GM12878 (cell line): Measurements from ENCODE around the gene BNC2. TPM values are rescaled to one million over a fixed set of nuclear protein-coding genes. Genes with fewer than 3 reads are reported as not detected.

Experiments used
- ATAC-seq: fragments of 200-7000 bp; cut with Tn5 transposase; 3 replicates; pipeline ENCODE4 v1.9.1; 2020; ENCODE audit warnings: mild to moderate bottlenecking, moderate library complexity
- BruUV-seq: library from RNA; stranded (reverse); fragments of 400-500 nt; replicated peaks from 2 replicates; lab custom pipeline; 2021; lab: Mats Ljungman, UMichigan
- CTCF ChIA-PET: fragments of 300-600 bp; sonication (Branson Sonifier 250); formaldehyde crosslinking; extraction: SDS; loops from one replicate; lab custom pipeline; 2021; ENCODE audit warnings: inconsistent platforms; lab: Yijun Ruan, JAX
- POLR2A ChIA-PET: fragments of 350-600 bp; formaldehyde crosslinking; extraction: SDS; loops from one replicate; lab custom pipeline; 2021; ENCODE audit warnings: inconsistent platforms; lab: Charles Lee
- RAD21 ChIA-PET: fragments of 300-600 bp; sonication (Branson Sonifier 250); formaldehyde crosslinking; loops from one replicate; lab custom pipeline; 2023; ENCODE audit warnings: antibody characterized with exemption; ENCODE audit not compliant: unreplicated experiment; lab: Charles Lee
- SMC1A ChIA-PET: fragments of 300-600 bp; sonication (Branson Sonifier 250); formaldehyde crosslinking; loops from one replicate; lab custom pipeline; 2023; ENCODE audit not compliant: unreplicated experiment, uncharacterized antibody; lab: Charles Lee
- DNase-seq: peaks from one replicate; pipeline ENCODE4 v3.0.0-alpha.2; 2011; ENCODE audit warnings: low read depth, low spot score
- FAIRE-seq: peaks from 3 replicates; lab custom pipeline; 2011; peaks lifted over from hg19 to GRCh38; lab: Jason Lieb, UNC
- H2AFZ ChIP-seq: 2 replicates; pipeline ENCODE4 v1.6.0; 2011; ENCODE audit warnings: low read depth, low read length, control low read depth; ENCODE audit not compliant: control insufficient read depth
- H3K27ac ChIP-seq: 2 replicates; pipeline ENCODE4 v1.5.1; 2011; ENCODE audit warnings: control low read depth; ENCODE audit not compliant: control insufficient read depth, insufficient read depth
- H3K27me3 ChIP-seq, 2 experiments: replicated peaks in 1 of 2; 2 replicates each; pipeline versions ENCODE4 v1.6.0 to v1.6.1; 2011; ENCODE audit warnings: low read length in 1 of 2; ENCODE audit not compliant: control insufficient read depth in 2 of 2, insufficient read depth in 2 of 2
- H3K36me3 ChIP-seq, 2 experiments: 2 replicates each; pipeline ENCODE4 v1.5.1; 2011; ENCODE audit warnings: low read length in 1 of 2; ENCODE audit not compliant: control insufficient read depth in 2 of 2, insufficient read depth in 2 of 2
- H3K4me1 ChIP-seq: 2 replicates; pipeline ENCODE4 v1.6.1; 2011; ENCODE audit warnings: mild to moderate bottlenecking, low read length, moderate library complexity, mixed read lengths; ENCODE audit not compliant: control insufficient read depth, insufficient read depth
- H3K4me2 ChIP-seq: 2 replicates; pipeline ENCODE4 v1.6.0; 2011; ENCODE audit warnings: control low read depth; ENCODE audit not compliant: control insufficient read depth, insufficient read depth
- H3K4me3 ChIP-seq: fragments of 200-600 bp; sonication (generic); 2 replicates; pipeline ENCODE4 v1.5.1; 2016
- H3K79me2 ChIP-seq: 2 replicates; pipeline ENCODE4 v1.6.0; 2011; ENCODE audit warnings: low read length; ENCODE audit not compliant: control insufficient read depth, insufficient read depth
- H3K9ac ChIP-seq: 2 replicates; pipeline ENCODE4 v1.8.0; 2011; ENCODE audit warnings: low read length, control low read depth, mixed read lengths; ENCODE audit not compliant: control insufficient read depth, insufficient read depth
- H3K9me3 ChIP-seq: replicated peaks from 3 replicates; pipeline ENCODE4 v1.5.1; 2011; ENCODE audit warnings: mild to moderate bottlenecking, low read length; ENCODE audit not compliant: control insufficient read depth, insufficient read depth
- H4K20me1 ChIP-seq: 2 replicates; pipeline ENCODE4 v1.6.0; 2011; ENCODE audit not compliant: control insufficient read depth, insufficient read depth
- BMI1 ChIP-seq: fragments of 450-650 bp; IDR thresholded peaks from 2 replicates; pipeline ENCODE4 v1.6.1; 2016; ENCODE audit warnings: mild to moderate bottlenecking, moderate library complexity, borderline replicate concordance
- GABPA ChIP-seq: IDR thresholded peaks from 2 replicates; pipeline ENCODE4 v1.6.1; 2014; ENCODE audit warnings: antibody characterized with exemption, low read depth, mild to moderate bottlenecking, inconsistent platforms
- HCFC1 ChIP-seq: fragments of 150-350 bp; IDR thresholded peaks from 2 replicates; pipeline ENCODE4 v1.6.1; 2014; ENCODE audit warnings: low read length
- IKZF1 ChIP-seq: fragments of 450-650 bp; conservative IDR thresholded peaks from 2 replicates; pipeline ENCODE4 v1.6.1; 2017; ENCODE audit warnings: antibody characterized with exemption, mild to moderate bottlenecking
- JUND ChIP-seq: IDR thresholded peaks from 2 replicates; pipeline ENCODE4 v1.6.1; 2012; ENCODE audit warnings: low read depth, mild to moderate bottlenecking, low read length, improper control_type of control experiment, moderate library complexity
- MTA3 ChIP-seq: IDR thresholded peaks from 2 replicates; pipeline ENCODE4 v1.6.1; 2012; ENCODE audit warnings: low read length, inconsistent platforms, borderline replicate concordance
- MXI1 ChIP-seq: fragments of 150-350 bp; IDR thresholded peaks from 2 replicates; pipeline ENCODE4 v1.6.1; 2011; ENCODE audit warnings: low read depth, mild to moderate bottlenecking, inconsistent platforms, low read length, improper control_type of control experiment
- PML ChIP-seq: IDR thresholded peaks from 2 replicates; pipeline ENCODE4 v1.6.1; 2012; ENCODE audit warnings: low read length, inconsistent platforms
- SP1 ChIP-seq: IDR thresholded peaks from one replicate; pipeline ENCODE4 v1.6.1; 2011; ENCODE audit warnings: low read depth, low read length
- YY1 ChIP-seq: IDR thresholded peaks from 2 replicates; pipeline ENCODE4 v1.6.1; 2011; ENCODE audit warnings: low read depth, mild to moderate bottlenecking, low read length
- ZNF217 ChIP-seq: fragments of 450-650 bp; IDR thresholded peaks from 2 replicates; pipeline ENCODE4 v1.6.1; 2017; ENCODE audit warnings: antibody characterized with exemption, mild to moderate bottlenecking
- WGBS: methylation state at CpG from one replicate; pipeline ENCODE4 v1.1.6; 2016; ENCODE audit warnings: low lambda C conversion rate; ENCODE audit not compliant: insufficient replicate concordance, insufficient coverage; ENCODE audit errors: missing lambda C conversion rate; 5-methylcytosine and 5-hydroxymethylcytosine counted together
- in situ Hi-C: fragments of 300-500 bp; cut with MboI; formaldehyde crosslinking; loops from 9 replicates; pipeline ENCODE4 v1.14.3; 2018; ENCODE audit warnings: mixed read lengths
- intact Hi-C: fragments of 100-400 bp; cut with micrococcal nuclease; formaldehyde crosslinking; loops from one replicate; pipeline ENCODE4 v1.14.2; 2022; ENCODE audit not compliant: unreplicated experiment
- polyA plus RNA-seq, 11 experiments: library from polyadenylated mRNA; depleted of rRNA in 4 of 11; unstranded in 6 of 11; stranded (reverse) in 5 of 11; fragments of >200 nt; fragmentation: Nextera tagmentation in 4 of 11; fragmentation: Illumina TruSeq in 1 of 11; extraction: Ambion mirVana in 4 of 11; extraction: Trizol in 1 of 11; gene quantifications; 1 replicate in 1 of 11; 2 replicates in 10 of 11; pipeline versions ENCODE4 v1.2.1 to v1.2.3, GENCODE V29; 2011 to 2016; ENCODE audit warnings: inconsistent platforms in 2 of 11, missing spikeins in 2 of 11, low read depth in 1 of 11
- total RNA-seq, 4 experiments: library from RNA; depleted of rRNA in 3 of 4; stranded (reverse); fragments of >200 nt in 3 of 4; fragmentation: Illumina TruSeq in 1 of 4; extraction: Trizol in 1 of 4; gene quantifications; 2 replicates each; pipeline versions ENCODE4 v1.2.1 to v1.2.3, GENCODE V29; 2013 to 2021
- TF ChIP-seq, protein P1 (sequence below): fragments of 450-650 bp; IDR thresholded peaks from 2 replicates; pipeline ENCODE4 v1.6.1; 2016; ENCODE audit warnings: mild to moderate bottlenecking
- TF ChIP-seq, protein P2 (sequence below): fragments of 450-650 bp; IDR thresholded peaks from 2 replicates; pipeline ENCODE4 v1.6.1; 2016; ENCODE audit warnings: mild to moderate bottlenecking
- TF ChIP-seq, protein P3 (sequence below): fragments of 450-650 bp; IDR thresholded peaks from 2 replicates; pipeline ENCODE4 v1.6.1; 2018; ENCODE audit warnings: mild to moderate bottlenecking, low read depth, moderate library complexity; ENCODE audit not compliant: partially characterized antibody
- TF ChIP-seq, protein P4 (sequence below): IDR thresholded peaks from 2 replicates; pipeline ENCODE4 v1.6.1; 2012; ENCODE audit warnings: low read depth, low read length, improper control_type of control experiment

The BNC2 gene
- total and polyA plus RNA-seq, 10 of the 15 experiments (the other 5 are each of a cell fraction or from before 2014, with no cell fraction given), result 0.05 to 14.5 (median 0.26) TPM

DNA sequence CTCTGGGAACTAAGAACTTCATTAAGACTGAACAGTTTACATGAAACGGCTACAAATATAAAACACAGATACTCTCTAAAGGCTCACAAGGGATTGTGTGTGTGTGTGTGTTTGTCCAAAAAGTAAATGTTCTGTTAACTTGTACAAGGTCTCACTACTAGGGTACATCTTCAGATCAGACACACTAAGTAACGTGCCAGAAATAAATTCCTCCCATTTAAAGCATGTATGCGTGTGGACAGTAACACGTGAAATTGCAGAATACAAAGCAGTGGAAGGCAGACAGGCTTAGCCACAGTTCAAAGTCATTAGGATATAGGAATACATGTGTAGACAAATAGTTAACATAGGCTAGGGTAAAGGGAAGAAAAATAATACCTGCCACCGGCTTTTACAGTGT is 1.8 kb downstream of the BNC2 start:
- BruUV-seq, result no TSS peak
- WGBS, result 48% methylated on average over 5 of the region's 5 CpGs
- H3K4me3 ChIP-seq, result no peak overlapping the region
- H3K36me3 ChIP-seq, result no peaks in the 10 kb centered on the region
- intact Hi-C loops, result no loop called here
- ChIA-PET POLR2A (no interaction called here), RAD21 (no interaction called here)
- H3K79me2 ChIP-seq, result no peaks in the 10 kb centered on the region
- in situ Hi-C loops, result no loop called here
- no peak overlapping the region for H3K4me2 ChIP-seq
- H2AFZ ChIP-seq, result no peak overlapping the region
- H3K9ac ChIP-seq, result no peak overlapping the region
- TF ChIP-seq, protein P1, sequence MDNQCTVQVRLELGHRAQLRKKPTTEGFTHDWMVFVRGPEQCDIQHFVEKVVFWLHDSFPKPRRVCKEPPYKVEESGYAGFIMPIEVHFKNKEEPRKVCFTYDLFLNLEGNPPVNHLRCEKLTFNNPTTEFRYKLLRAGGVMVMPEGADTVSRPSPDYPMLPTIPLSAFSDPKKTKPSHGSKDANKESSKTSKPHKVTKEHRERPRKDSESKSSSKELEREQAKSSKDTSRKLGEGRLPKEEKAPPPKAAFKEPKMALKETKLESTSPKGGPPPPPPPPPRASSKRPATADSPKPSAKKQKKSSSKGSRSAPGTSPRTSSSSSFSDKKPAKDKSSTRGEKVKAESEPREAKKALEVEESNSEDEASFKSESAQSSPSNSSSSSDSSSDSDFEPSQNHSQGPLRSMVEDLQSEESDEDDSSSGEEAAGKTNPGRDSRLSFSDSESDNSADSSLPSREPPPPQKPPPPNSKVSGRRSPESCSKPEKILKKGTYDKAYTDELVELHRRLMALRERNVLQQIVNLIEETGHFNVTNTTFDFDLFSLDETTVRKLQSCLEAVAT, result no peak
- TF ChIP-seq MTA3 (no peak), YY1 (no peak), BMI1 (no peak), GABPA (no peak), ZNF217 (no peak), JUND (no peak), IKZF1 (no peak), MXI1 (no peak), SP1 (no peak), HCFC1 (no peak), PML (no peak)
- TF ChIP-seq, protein P2, sequence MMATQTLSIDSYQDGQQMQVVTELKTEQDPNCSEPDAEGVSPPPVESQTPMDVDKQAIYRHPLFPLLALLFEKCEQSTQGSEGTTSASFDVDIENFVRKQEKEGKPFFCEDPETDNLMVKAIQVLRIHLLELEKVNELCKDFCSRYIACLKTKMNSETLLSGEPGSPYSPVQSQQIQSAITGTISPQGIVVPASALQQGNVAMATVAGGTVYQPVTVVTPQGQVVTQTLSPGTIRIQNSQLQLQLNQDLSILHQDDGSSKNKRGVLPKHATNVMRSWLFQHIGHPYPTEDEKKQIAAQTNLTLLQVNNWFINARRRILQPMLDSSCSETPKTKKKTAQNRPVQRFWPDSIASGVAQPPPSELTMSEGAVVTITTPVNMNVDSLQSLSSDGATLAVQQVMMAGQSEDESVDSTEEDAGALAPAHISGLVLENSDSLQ, result no peak
- TF ChIP-seq, protein P3, sequence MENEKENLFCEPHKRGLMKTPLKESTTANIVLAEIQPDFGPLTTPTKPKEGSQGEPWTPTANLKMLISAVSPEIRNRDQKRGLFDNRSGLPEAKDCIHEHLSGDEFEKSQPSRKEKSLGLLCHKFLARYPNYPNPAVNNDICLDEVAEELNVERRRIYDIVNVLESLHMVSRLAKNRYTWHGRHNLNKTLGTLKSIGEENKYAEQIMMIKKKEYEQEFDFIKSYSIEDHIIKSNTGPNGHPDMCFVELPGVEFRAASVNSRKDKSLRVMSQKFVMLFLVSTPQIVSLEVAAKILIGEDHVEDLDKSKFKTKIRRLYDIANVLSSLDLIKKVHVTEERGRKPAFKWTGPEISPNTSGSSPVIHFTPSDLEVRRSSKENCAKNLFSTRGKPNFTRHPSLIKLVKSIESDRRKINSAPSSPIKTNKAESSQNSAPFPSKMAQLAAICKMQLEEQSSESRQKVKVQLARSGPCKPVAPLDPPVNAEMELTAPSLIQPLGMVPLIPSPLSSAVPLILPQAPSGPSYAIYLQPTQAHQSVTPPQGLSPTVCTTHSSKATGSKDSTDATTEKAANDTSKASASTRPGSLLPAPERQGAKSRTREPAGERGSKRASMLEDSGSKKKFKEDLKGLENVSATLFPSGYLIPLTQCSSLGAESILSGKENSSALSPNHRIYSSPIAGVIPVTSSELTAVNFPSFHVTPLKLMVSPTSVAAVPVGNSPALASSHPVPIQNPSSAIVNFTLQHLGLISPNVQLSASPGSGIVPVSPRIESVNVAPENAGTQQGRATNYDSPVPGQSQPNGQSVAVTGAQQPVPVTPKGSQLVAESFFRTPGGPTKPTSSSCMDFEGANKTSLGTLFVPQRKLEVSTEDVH, result no peak
- TF ChIP-seq, protein P4, sequence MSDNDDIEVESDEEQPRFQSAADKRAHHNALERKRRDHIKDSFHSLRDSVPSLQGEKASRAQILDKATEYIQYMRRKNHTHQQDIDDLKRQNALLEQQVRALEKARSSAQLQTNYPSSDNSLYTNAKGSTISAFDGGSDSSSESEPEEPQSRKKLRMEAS, result no peak
- TF ChIP-seq, all 136 proteins: peak for 0
- no peaks in the 10 kb centered on the region for H4K20me1 ChIP-seq
- FAIRE-seq (no peak), DNase-seq (no peak), ATAC-seq (no peak)
- H3K9me3 ChIP-seq, result no peaks in the 10 kb centered on the region; the same call in 2 of the 3 replicates
- no peak overlapping the region for H3K27ac ChIP-seq
- SMC1A ChIA-PET, result no interaction called here
- CTCF ChIA-PET, result no interaction called here
- H3K4me1 ChIP-seq, result no peaks in the 10 kb centered on the region
- H3K27me3 ChIP-seq, result no peaks in the 10 kb centered on the region; a peak in 1 of 4 replicates
